Umbilical cord (tissue), 2 donors: ENCODE data around the gene MBTPS1. TPM values are rescaled to one million over a fixed set of nuclear protein-coding genes. Genes with fewer than 3 reads are reported as not detected.

Experiments used
- DNase-seq: peaks from one replicate; pipeline ENCODE4 v3.0.0-alpha.2; 2015; ENCODE audit warnings: low spot score
- total RNA-seq: library from RNA; depleted of rRNA; stranded (reverse); fragments of >200 nt; gene quantifications from one replicate; pipeline ENCODE4 v1.2.3, GENCODE V29; 2014; ENCODE audit warnings: low replicate concordance; ENCODE audit not compliant: insufficient read depth

Gene MBTPS1
- total RNA-seq, 1 donor from 2014 or later, result 116 TPM

- DNase-seq, result no peak
These were observed 42.0 kb downstream of the MBTPS1 start for GRCh38 chr16:84074721-84075120.

- DNase-seq, result no peak
These were observed 44.7 kb downstream of the MBTPS1 start for GRCh38 chr16:84072014-84072413.

- DNase-seq, result no peak
These were observed 45.6 kb downstream of the MBTPS1 start for GRCh38 chr16:84071121-84071520.

- DNase-seq, result no peak
These were observed 47.2 kb downstream of the MBTPS1 start for GRCh38 chr16:84069540-84069939.

GRCh38 chr16:84068783-84069462 is 47.8 kb downstream of the MBTPS1 start:
- no peak for DNase-seq

- DNase-seq, result no peak
These were observed 48.7 kb downstream of the MBTPS1 start for GRCh38 chr16:84068041-84068440.

- DNase-seq, result no peak
These were observed 49.1 kb downstream of the MBTPS1 start for GRCh38 chr16:84067640-84068039.

- DNase-seq, result peak; percentile 53
These were observed 51.1 kb downstream of the MBTPS1 start for GRCh38 chr16:84065536-84066132.

GRCh38 chr16:84063980-84064379 is 52.8 kb downstream of the MBTPS1 start:
- no peak for DNase-seq

GRCh38 chr16:84062734-84063640 is 53.8 kb downstream of the MBTPS1 start:
- DNase-seq, result peak; percentile 75

GRCh38 chr16:84061236-84061819 is 55.4 kb downstream of the MBTPS1 start:
- DNase-seq, result no peak

- DNase-seq, result no peak
These were observed 56.5 kb downstream of the MBTPS1 start for GRCh38 chr16:84059946-84060901.

GRCh38 chr16:84059111-84059510 is 57.6 kb downstream of the MBTPS1 start:
- no peak for DNase-seq

- no peak for DNase-seq
These were observed 58.1 kb downstream of the MBTPS1 start for GRCh38 chr16:84058664-84059063.

GRCh38 chr16:84058211-84058610 is 58.5 kb downstream of the MBTPS1 start:
- no peak for DNase-seq

GRCh38 chr16:84056933-84057332 is 59.8 kb downstream of the MBTPS1 start:
- no peak for DNase-seq

GRCh38 chr16:84055801-84056634 is 60.7 kb downstream of the MBTPS1 start:
- no peak for DNase-seq

- DNase-seq, result no peak
These were observed 61.4 kb downstream of the MBTPS1 start for GRCh38 chr16:84055366-84055765.

GRCh38 chr16:84054916-84055315 is 61.8 kb downstream of the MBTPS1 start:
- DNase-seq, result no peak

- no peak for DNase-seq
These were observed 62.5 kb downstream of the MBTPS1 start for GRCh38 chr16:84054271-84054670.
